SU-DHL-6 (cell line): Measurements from ENCODE around the gene PTGIS.

Experiments used
- H2AFZ ChIP-seq: fragments of 200-600 bp; sonication (generic); 2 replicates; pipeline ENCODE4 v1.6.1; 2014; ENCODE audit warnings: low read depth, mild to moderate bottlenecking, moderate library complexity, mixed read lengths, antibody characterized with exemption, low read length; ENCODE audit not compliant: severe bottlenecking
- H3F3A ChIP-seq: fragments of 200-600 bp; shearing (Covaris generic); 2 replicates; pipeline ENCODE4 v1.6.0; 2016; ENCODE audit warnings: antibody characterized with exemption, mild to moderate bottlenecking; ENCODE audit not compliant: insufficient read depth
- H3K27ac ChIP-seq: fragments of 200-600 bp; sonication (generic); 2 replicates; pipeline ENCODE4 v1.5.1; 2016; ENCODE audit warnings: low read depth, mild to moderate bottlenecking, low read length, moderate library complexity, mixed read lengths
- H3K27me3 ChIP-seq: fragments of 200-600 bp; sonication (generic), shearing (Covaris generic); 2 replicates; pipeline ENCODE4 v1.6.0; 2014; ENCODE audit warnings: mild to moderate bottlenecking, low read length
- H3K36me3 ChIP-seq: fragments of 200-600 bp; sonication (generic); 2 replicates; pipeline ENCODE4 v1.6.1; 2014; ENCODE audit warnings: mild to moderate bottlenecking, low read length, mixed read lengths
- H3K4me2 ChIP-seq: fragments of 300-600, 200-600 bp; shearing (Covaris generic), sonication (generic); 2 replicates; pipeline ENCODE4 v1.6.0; 2014; ENCODE audit warnings: low read length, low read depth, mild to moderate bottlenecking; ENCODE audit not compliant: poor library complexity, severe bottlenecking
- H3K4me3 ChIP-seq: fragments of 200-600 bp; sonication (generic); 2 replicates; pipeline ENCODE4 v1.5.1; 2014; ENCODE audit warnings: antibody characterized with exemption, low read length, mild to moderate bottlenecking, mixed read lengths; ENCODE audit not compliant: insufficient read depth, poor library complexity, severe bottlenecking
- H3K79me2 ChIP-seq: fragments of 200-600 bp; sonication (generic); 2 replicates; pipeline ENCODE4 v1.6.1; 2014; ENCODE audit warnings: mild to moderate bottlenecking, low read length, moderate library complexity; ENCODE audit not compliant: insufficient read depth
- H3K9ac ChIP-seq: fragments of 200-600 bp; sonication (generic); 2 replicates; pipeline ENCODE4 v1.7.0; 2014; ENCODE audit warnings: mild to moderate bottlenecking, low read length
- H3K9me2 ChIP-seq: fragments of 200-600 bp; sonication (generic); replicated peaks from 2 replicates; pipeline ENCODE4 v1.6.1; 2014; ENCODE audit warnings: low read length; ENCODE audit not compliant: insufficient read depth
- H3K9me3 ChIP-seq: fragments of 200-600 bp; sonication (generic); 2 replicates; pipeline ENCODE4 v1.6.1; 2014; ENCODE audit warnings: low read length, mixed read lengths; ENCODE audit not compliant: insufficient read depth
- H4K20me1 ChIP-seq: fragments of 200-600 bp; sonication (generic); 2 replicates; pipeline ENCODE4 v1.6.1; 2014; ENCODE audit warnings: low read depth, mild to moderate bottlenecking, antibody characterized with exemption, low read length, moderate library complexity, mixed read lengths
- EZH2phosphoT487 ChIP-seq: fragments of 200-600 bp; sonication (generic), shearing (Covaris generic); conservative IDR thresholded peaks from 2 replicates; pipeline ENCODE4 v1.6.1; 2018; ENCODE audit warnings: mild to moderate bottlenecking, antibody characterized with exemption, low read length, moderate library complexity, mixed read lengths
- TF ChIP-seq, protein P1 (sequence below): fragments of 200-600 bp; sonication (generic); IDR thresholded peaks from one replicate; pipeline ENCODE4 v1.5.1; 2017; ENCODE audit warnings: antibody characterized with exemption, mild to moderate bottlenecking, low read length, moderate library complexity; ENCODE audit not compliant: insufficient read depth, poor library complexity, severe bottlenecking

The PTGIS gene

GRCh38 chr20:49570828-49571552 is 3.1 kb upstream of the PTGIS start:
- Histone ChIP-seq H3K79me2 (no peaks in the 10 kb centered on the region), H3K36me3 (no peaks in the 10 kb centered on the region), H3K9me3 (no peaks in the 10 kb centered on the region), H3K27ac (no peak overlapping the region), H3K4me3 (no peak overlapping the region), H3K27me3 (no peaks in the 10 kb centered on the region), H3K4me2 (no peak overlapping the region), H3K9me2 (no peaks in the 10 kb centered on the region), H4K20me1 (no peaks in the 10 kb centered on the region), H3F3A (no peaks in the 10 kb centered on the region), H3K9ac (no peak overlapping the region), H2AFZ (no peak overlapping the region)
- TF ChIP-seq EZH2phosphoT487: no peak
- TF ChIP-seq, protein P1, sequence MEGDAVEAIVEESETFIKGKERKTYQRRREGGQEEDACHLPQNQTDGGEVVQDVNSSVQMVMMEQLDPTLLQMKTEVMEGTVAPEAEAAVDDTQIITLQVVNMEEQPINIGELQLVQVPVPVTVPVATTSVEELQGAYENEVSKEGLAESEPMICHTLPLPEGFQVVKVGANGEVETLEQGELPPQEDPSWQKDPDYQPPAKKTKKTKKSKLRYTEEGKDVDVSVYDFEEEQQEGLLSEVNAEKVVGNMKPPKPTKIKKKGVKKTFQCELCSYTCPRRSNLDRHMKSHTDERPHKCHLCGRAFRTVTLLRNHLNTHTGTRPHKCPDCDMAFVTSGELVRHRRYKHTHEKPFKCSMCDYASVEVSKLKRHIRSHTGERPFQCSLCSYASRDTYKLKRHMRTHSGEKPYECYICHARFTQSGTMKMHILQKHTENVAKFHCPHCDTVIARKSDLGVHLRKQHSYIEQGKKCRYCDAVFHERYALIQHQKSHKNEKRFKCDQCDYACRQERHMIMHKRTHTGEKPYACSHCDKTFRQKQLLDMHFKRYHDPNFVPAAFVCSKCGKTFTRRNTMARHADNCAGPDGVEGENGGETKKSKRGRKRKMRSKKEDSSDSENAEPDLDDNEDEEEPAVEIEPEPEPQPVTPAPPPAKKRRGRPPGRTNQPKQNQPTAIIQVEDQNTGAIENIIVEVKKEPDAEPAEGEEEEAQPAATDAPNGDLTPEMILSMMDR: no peak

DNA sequence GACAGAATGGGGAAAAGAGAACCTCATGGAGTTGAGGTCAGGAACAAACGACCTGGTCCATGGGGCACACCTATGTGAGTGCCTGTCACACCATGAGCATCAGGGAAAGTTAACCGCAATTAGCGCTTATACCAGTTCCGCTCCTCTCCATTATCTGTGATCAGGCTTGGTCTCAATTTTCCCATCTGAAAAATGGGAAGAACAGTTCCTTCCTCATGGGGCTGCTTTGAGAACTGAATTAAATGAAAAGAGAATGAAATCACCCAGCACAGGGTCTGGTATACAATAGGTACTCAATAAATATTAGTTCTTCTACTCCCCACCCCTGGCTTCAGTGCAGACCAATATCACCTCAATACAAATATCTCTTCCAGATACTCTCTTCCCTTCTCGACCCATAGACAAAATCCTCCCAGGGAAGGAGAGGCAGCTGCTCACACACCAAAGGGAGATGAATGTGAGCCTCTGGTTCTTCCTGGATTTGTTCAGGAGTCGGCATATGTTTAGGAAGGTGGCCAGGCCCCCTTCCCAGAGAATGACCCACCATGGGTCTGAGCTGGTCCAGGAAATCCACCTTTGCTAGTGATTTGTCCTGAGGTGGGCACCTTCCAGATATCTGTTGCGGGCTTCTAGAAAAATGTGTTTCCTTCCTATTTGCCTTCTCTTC is 2.4 kb upstream of the PTGIS start:
- Histone ChIP-seq H3K9ac (no peak overlapping the region), H3K9me2 (no peaks in the 10 kb centered on the region), H4K20me1 (no peaks in the 10 kb centered on the region), H3K4me2 (no peak overlapping the region), H3F3A (no peaks in the 10 kb centered on the region), H3K4me3 (no peak overlapping the region), H2AFZ (no peak overlapping the region), H3K79me2 (no peaks in the 10 kb centered on the region), H3K36me3 (no peaks in the 10 kb centered on the region), H3K9me3 (no peaks in the 10 kb centered on the region), H3K27ac (no peak overlapping the region), H3K27me3 (no peaks in the 10 kb centered on the region)
- TF ChIP-seq, protein P1: no peak
- no peak for TF ChIP-seq EZH2phosphoT487

- Histone ChIP-seq H3K27ac (no peak overlapping the region), H3K4me2 (no peak overlapping the region), H2AFZ (no peak overlapping the region), H3K9me3 (no peaks in the 10 kb centered on the region), H3K9ac (no peak overlapping the region), H3K27me3 (no peaks in the 10 kb centered on the region), H3F3A (no peaks in the 10 kb centered on the region), H3K4me3 (no peak overlapping the region), H3K36me3 (no peaks in the 10 kb centered on the region), H4K20me1 (no peaks in the 10 kb centered on the region), H3K9me2 (no peaks in the 10 kb centered on the region), H3K79me2 (no peaks in the 10 kb centered on the region)
- TF ChIP-seq EZH2phosphoT487: no peak
- TF ChIP-seq, protein P1: no peak
These were observed 1.6 kb upstream of the PTGIS start for GRCh38 chr20:49569411-49570115.
